Ovary (tissue), 9 donors: ENCODE data around the gene CST7. TPM values are rescaled to one million over a fixed set of nuclear protein-coding genes. Genes with fewer than 3 reads are reported as not detected.
"Not testable (repeated sequence)": the region's sequence is repeated elsewhere in the genome, so short reads cannot be mapped to it uniquely, and the experiment has no call there.

ENCODE experiments used
- DNase-seq, 5 donors: peaks; one replicate each; pipeline ENCODE4 v3.0.0-alpha.2; 2019 to 2020
- H3K27ac ChIP-seq, 2 donors: fragments of 200-600 bp; one replicate each; pipeline versions ENCODE4 v1.5.1 to v1.8.0; 2019 to 2022
- H3K27me3 ChIP-seq: fragments of 200-600 bp; one replicate; pipeline ENCODE4 v1.8.0; 2022
- H3K36me3 ChIP-seq: fragments of 200-600 bp; sonication (generic); one replicate; pipeline ENCODE4 v1.5.1; 2019
- H3K4me1 ChIP-seq: one replicate; pipeline ENCODE4 v1.8.1; 2013; ENCODE audit warnings: mild to moderate bottlenecking, moderate library complexity; ENCODE audit not compliant: insufficient read depth
- H3K4me3 ChIP-seq: fragments of 200-600 bp; sonication (generic); one replicate; pipeline ENCODE4 v1.5.1; 2017
- H3K9me3 ChIP-seq, 2 donors: fragments of 200-600 bp in 1 of 2; sonication (generic) in 1 of 2; one replicate each; pipeline versions ENCODE4 v1.5.1 to v1.8.1; 2013 to 2019; ENCODE audit warnings: mild to moderate bottlenecking in 1 of 2, moderate library complexity in 1 of 2
- CTCF ChIP-seq, 3 donors: fragments of 450-650 bp in 2 of 3; fragments of 200-600 bp in 1 of 3; IDR thresholded peaks; one replicate each; pipeline versions ENCODE4 v1.5.1 to v1.8.0; 2016 to 2022; ENCODE audit warnings: antibody characterized with exemption in 3 of 3, mild to moderate bottlenecking in 1 of 3
- EP300 ChIP-seq: sonication (generic); formaldehyde crosslinking; IDR thresholded peaks from one replicate; pipeline ENCODE4 v1.6.1; 2017; ENCODE audit warnings: antibody characterized with exemption
- POLR2A ChIP-seq: fragments of 450-650 bp; IDR thresholded peaks from one replicate; pipeline ENCODE4 v1.6.1; 2017; ENCODE audit warnings: antibody characterized with exemption, mild to moderate bottlenecking, moderate library complexity
- WGBS, 3 donors: extraction: QIAGEN DNeasy Blood & Tissue Kit in 1 of 3; methylation state at CpG; one replicate each; pipeline versions ENCODE4 v1.1.5 to v1.1.7; 2013 to 2017; 5-methylcytosine and 5-hydroxymethylcytosine counted together
- intact Hi-C, 4 donors: fragments of 100-400 bp; cut with DNase I; formaldehyde crosslinking; loops; one replicate each; pipeline versions ENCODE4 v1.11.0 to v1.15.1; 2022 to 2023
- polyA plus RNA-seq, 2 donors: library from polyadenylated mRNA; stranded (reverse); fragments of 200-250 nt in 1 of 2; fragments of 350-450 nt in 1 of 2; fragmentation: Illumina TruSeq in 1 of 2; extraction: RNeasy Lipid Tissue Mini Kit (QIAGEN cat#74804) in 1 of 2; gene quantifications; one replicate each; pipeline ENCODE4 v1.2.3, GENCODE V29; 2013 to 2014
- total RNA-seq, 7 donors: library from RNA; depleted of rRNA in 2 of 7; stranded (reverse); fragments of >200 nt in 2 of 7; fragmentation: NEBNext Ultra II Directional in 3 of 7; extraction: Animal tissue kit (Norgen Biotek cat#: 25700) in 3 of 7; gene quantifications; one replicate each; pipeline versions ENCODE4 v1.1.0 to v1.2.4, GENCODE V29; 2016 to 2023
- donor health status: DM: no; HTN: no; CAD: no; lungs with moderate emphysema.
- donor health status: DM: no; HTN: no; CAD: no.
- donor health status: Bipolar disorder and iron deficiency.
- donor health status: DM: yes; HTN: yes; CAD: no.
- donor health status: DM: no; HTN: no; CAD: no.
- donor health status: DM: yes; HTN: yes; CAD: no.

Gene CST7
- total and polyA plus RNA-seq, 9 donors, result 0.48 to 5.9 (median 1.1) TPM; not detected in 1

- H3K27me3 ChIP-seq, H3K36me3 ChIP-seq, intact Hi-C loops, H3K27ac ChIP-seq, DNase-seq, H3K4me3 ChIP-seq, H3K4me1 ChIP-seq, H3K9me3 ChIP-seq: not testable (repeated sequence)
- WGBS, 3 donors, result 76 to 79% (median 79%) methylated on average over 15 of the region's 15 CpGs
Measured at GRCh38 chr20:24930724-24931688, 18.1 kb upstream of the CST7 start.

DNA sequence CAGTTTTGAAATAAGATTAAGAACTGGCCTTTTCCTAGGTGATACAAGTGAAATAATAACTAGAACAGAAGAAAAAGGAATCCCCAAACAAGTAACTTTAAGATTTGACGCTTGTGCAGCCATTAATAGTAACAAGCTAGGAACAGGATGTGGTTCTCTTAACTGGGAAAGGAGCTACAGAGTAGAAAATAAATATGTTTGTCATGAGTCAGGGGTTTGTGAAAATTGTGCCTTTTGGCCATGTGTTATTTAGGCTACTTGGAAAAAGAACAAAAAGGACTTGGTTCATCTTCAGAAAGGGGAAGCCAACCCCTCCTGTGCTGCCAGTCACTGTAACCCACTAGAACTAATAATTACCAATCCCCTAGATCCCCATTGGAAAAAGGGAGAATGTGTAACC is 17.2 kb upstream of the CST7 start:
- DNase-seq, H3K27me3 ChIP-seq, H3K36me3 ChIP-seq, H3K4me3 ChIP-seq, intact Hi-C loops, H3K4me1 ChIP-seq, H3K27ac ChIP-seq, H3K9me3 ChIP-seq: not testable (repeated sequence)
- 33 to 51% (median 40%) methylated on average over 1 of the region's 1 CpG for WGBS, 3 donors

- no peaks in the 10 kb centered on the region for H3K4me1 ChIP-seq
- WGBS, 3 donors, result 88 to 89% (median 89%) methylated on average over 7 of the region's 7 CpGs
- H3K4me3 ChIP-seq, result no peak overlapping the region
- TF ChIP-seq EP300 (no peak), CTCF (IDR thresholded peaks at IDR 0.05) (no peak), POLR2A (no peak)
- no peak overlapping the region for H3K27ac ChIP-seq
- no peak for DNase-seq
- intact Hi-C loops, result no loop called here
- H3K27me3 ChIP-seq, result no peaks in the 10 kb centered on the region
- H3K9me3 ChIP-seq, result no peaks in the 10 kb centered on the region
- H3K36me3 ChIP-seq, result no peaks in the 10 kb centered on the region
Measured at GRCh38 chr20:24933266-24933908, 15.7 kb upstream of the CST7 start.

DNA sequence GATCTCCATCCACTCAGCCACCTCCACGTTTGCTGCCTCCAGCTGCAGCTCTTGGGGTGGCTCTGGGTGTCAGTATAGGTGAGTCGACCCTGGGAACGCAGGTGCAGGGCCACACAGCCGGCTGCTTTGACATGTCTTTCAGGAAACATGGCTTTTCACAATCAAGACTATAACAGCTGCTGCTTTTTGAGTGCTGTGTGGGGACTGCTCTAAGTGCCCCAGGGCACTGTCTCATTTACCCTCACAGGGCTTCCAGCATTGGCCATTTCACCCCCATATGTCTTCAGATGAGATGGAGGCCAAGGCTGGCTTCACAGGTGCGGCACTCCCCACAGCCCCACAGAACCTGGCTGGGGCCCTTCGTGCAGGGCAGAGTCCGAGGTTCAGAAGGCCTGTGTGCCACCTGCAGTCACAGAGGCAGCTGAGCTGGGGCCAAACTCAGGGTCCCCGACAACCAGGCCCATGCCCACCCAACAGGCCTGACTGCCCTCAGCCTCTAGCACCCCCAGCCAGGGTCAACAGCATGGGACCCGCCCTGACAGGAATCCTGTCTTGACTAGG is 14.9 kb upstream of the CST7 start:
- Histone ChIP-seq H3K4me3 (no peak overlapping the region), H3K27me3 (no peaks in the 10 kb centered on the region), H3K36me3 (no peaks in the 10 kb centered on the region), H3K9me3 (no peaks in the 10 kb centered on the region), H3K4me1 (no peaks in the 10 kb centered on the region), H3K27ac (no peak overlapping the region)
- intact Hi-C loops, result no loop called here
- DNase-seq, result no peak
- TF ChIP-seq EP300, result no peak
- TF ChIP-seq POLR2A, result no peak
- TF ChIP-seq CTCF (IDR thresholded peaks at IDR 0.05), result no peak
- WGBS, 3 donors, result 86 to 89% (median 87%) methylated on average over 9 of the region's 9 CpGs

DNA sequence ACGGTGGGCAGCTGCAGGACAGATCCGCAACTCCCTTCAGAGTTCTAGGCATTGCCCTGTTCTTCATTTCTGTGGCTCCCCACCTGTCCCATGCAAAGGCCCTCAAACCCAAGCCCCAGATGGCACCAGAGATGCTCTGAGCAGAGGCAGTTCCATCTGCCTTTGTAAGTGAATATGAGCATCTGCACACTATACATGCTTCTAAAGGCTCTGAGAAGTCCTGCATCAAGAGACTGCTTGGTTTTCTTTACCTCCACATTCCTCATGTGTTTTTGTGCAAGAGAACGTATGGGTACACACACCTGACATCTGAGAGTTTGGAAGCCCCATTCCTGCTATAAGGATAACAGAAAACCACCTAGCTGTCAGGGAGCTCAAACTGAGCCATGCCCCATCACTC is 14.4 kb upstream of the CST7 start:
- Histone ChIP-seq H3K27ac (no peak overlapping the region), H3K4me1 (no peaks in the 10 kb centered on the region), H3K4me3 (no peak overlapping the region), H3K36me3 (no peaks in the 10 kb centered on the region), H3K27me3 (no peaks in the 10 kb centered on the region), H3K9me3 (no peaks in the 10 kb centered on the region)
- no peak for DNase-seq
- WGBS, 3 donors, result 79 to 87% (median 79%) methylated on average over 3 of the region's 3 CpGs
- TF ChIP-seq EP300 (no peak), POLR2A (no peak), CTCF (IDR thresholded peaks at IDR 0.05) (no peak)
- intact Hi-C loops, result no loop called here
